ENCODE measurements around the gene POLR2J3. TPM values are rescaled to one million over a fixed set of nuclear protein-coding genes. Genes with fewer than 3 reads are reported as not detected.
"Not testable (repeated sequence)": the region's sequence is repeated elsewhere in the genome, so short reads cannot be mapped to it uniquely, and the experiment has no call there.

POLR2J3 gene
- total RNA-seq, 2 donors from 2014 or later: 6.2 to 10.8 TPM

DNA sequence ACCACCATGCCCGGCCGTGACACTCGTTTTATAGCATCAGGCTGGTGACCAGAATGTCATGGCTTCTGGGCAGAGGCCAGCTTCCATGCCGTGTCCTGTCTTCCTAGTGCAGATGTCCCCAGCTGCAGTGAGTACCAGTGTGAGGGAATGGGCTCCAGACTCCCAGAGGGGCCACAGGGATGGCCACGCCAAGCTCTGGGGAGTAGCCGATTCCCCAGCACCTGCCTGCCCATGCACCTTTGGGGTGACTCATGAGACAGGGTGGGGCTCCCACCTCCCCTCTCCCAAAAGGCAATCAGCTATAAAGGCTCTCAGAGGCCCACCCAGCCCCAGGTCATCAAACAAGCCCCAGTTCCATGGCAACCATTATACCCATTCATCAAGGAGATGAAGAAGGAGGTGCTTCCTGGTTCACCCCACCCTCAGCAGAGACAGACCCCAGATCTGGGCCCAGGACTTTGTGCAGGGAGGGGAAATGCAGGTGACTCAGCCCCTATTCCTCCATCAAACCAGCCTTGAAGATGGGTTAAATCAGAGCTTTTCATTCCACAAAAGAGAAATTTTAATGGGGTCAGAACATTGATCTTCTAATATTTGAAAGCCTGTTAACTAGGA is 21.5 kb downstream of the POLR2J3 start, which contains the start of gene SPDYE2:
Gene SPDYE2 (plus strand): TSS at position 419 of the 615 bp plus-strand sequence. CDS start 2,030 bp downstream, outside the sequence.
- H3K4me3 ChIP-seq; DNase-seq (ENCODE audit: low spot score): not testable (repeated sequence)

GRCh38 chr7:102546353-102546752 is 26.0 kb downstream of the POLR2J3 start:
- not testable (repeated sequence) for DNase-seq (ENCODE audit: low spot score); H3K27ac ChIP-seq

More for the DNA sequence above, 21.5 kb downstream of the POLR2J3 start, which contains the start of gene SPDYE2:
- H3K36me3 ChIP-seq, H3K27me3 ChIP-seq, H3K27ac ChIP-seq, H3K4me1 ChIP-seq, H3K9me3 ChIP-seq: not testable (repeated sequence)

DNA sequence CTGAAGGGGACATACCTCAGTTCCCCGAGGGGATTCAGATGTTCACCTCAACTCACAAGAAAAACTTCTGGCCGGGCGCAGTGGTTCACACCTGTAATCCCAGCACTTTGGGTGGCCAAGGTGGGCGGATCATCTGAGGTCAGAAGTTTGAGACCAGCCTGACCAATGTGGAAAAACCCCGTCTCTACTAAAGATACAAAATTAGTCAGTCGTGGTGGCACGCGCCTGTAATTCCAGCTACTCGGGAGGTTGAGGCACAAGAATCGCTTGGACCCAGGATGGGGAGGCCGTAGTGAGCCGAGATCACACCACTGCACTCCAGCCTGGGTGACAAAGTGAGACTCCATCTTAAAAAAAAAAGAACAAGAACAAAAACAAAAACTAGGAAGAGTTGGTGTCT is 27.1 kb downstream of the POLR2J3 start:
- not testable (repeated sequence) for H3K9me3 ChIP-seq; H3K27ac ChIP-seq; H3K4me1 ChIP-seq; DNase-seq (ENCODE audit: low spot score); H3K4me3 ChIP-seq; H3K36me3 ChIP-seq; H3K27me3 ChIP-seq

More at GRCh38 chr7:102546353-102546752, 26.0 kb downstream of the POLR2J3 start:
- H3K27me3 ChIP-seq, H3K4me1 ChIP-seq, H3K36me3 ChIP-seq, H3K9me3 ChIP-seq, H3K4me3 ChIP-seq: not testable (repeated sequence)

DNA sequence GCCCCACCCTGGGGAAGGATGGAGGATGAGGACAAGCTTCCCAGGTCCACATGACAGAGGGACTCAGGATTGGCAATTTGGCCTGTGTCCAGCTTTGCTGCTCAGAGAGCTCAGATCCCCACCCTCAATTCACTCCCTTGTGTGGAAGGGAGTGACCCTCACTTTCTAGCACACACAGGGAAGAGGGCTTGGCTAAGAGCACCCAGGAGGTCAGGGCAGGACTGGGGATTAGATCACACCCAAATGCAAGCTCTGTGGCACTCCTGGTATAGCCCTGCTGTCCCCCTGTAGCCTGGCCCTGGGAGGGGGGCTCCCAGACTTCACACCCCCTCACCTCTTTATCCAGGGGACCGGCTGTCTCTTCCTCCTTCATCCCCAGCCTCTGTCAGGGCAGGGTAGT is 28.0 kb downstream of the POLR2J3 start:
- H3K36me3 ChIP-seq; H3K4me1 ChIP-seq; H3K4me3 ChIP-seq; H3K9me3 ChIP-seq; DNase-seq (ENCODE audit: low spot score); H3K27ac ChIP-seq; H3K27me3 ChIP-seq: not testable (repeated sequence)

GRCh38 chr7:102543596-102543995 is 28.8 kb downstream of the POLR2J3 start, which contains the start of gene UPK3BL2:
UPK3BL2 (minus strand) TSS chr7:102543696; CDS start chr7:102543636, 60 bp downstream.
- H3K9me3 ChIP-seq; H3K27ac ChIP-seq; H3K27me3 ChIP-seq; H3K4me3 ChIP-seq; H3K4me1 ChIP-seq; DNase-seq (ENCODE audit: low spot score); H3K36me3 ChIP-seq: not testable (repeated sequence)

- DNase-seq (ENCODE audit: low spot score); H3K9me3 ChIP-seq; H3K36me3 ChIP-seq; H3K4me1 ChIP-seq; H3K27me3 ChIP-seq; H3K4me3 ChIP-seq; H3K27ac ChIP-seq: not testable (repeated sequence)
Measured at GRCh38 chr7:102542771-102543170, 29.6 kb downstream of the POLR2J3 start.

GRCh38 chr7:102542083-102542482 is 30.3 kb downstream of the POLR2J3 start:
- H3K4me1 ChIP-seq; H3K4me3 ChIP-seq; DNase-seq (ENCODE audit: low spot score); H3K36me3 ChIP-seq; H3K27ac ChIP-seq; H3K9me3 ChIP-seq; H3K27me3 ChIP-seq: not testable (repeated sequence)

DNA sequence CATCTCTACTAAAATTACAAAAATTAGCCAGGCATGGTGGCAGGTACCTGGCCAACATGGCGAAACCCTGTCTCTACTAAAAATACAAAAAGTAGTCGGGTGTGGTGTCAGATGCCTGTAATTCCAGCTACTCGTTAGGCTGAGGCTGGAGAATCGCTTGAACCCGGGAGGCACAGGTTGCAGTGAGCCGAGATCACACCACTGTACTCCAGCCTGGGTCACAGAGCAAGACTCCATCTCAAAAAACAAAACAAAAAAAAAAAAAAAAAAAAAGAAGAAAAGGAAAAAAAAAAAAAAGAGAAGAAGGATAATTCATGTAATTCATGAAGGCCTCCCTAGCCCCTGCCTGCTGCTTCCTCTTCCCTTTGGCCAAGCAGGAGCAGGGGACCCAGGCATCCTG is 31.8 kb downstream of the POLR2J3 start:
- H3K27me3 ChIP-seq; DNase-seq (ENCODE audit: low spot score); H3K36me3 ChIP-seq; H3K27ac ChIP-seq; H3K4me1 ChIP-seq; H3K9me3 ChIP-seq; H3K4me3 ChIP-seq: not testable (repeated sequence)

DNA sequence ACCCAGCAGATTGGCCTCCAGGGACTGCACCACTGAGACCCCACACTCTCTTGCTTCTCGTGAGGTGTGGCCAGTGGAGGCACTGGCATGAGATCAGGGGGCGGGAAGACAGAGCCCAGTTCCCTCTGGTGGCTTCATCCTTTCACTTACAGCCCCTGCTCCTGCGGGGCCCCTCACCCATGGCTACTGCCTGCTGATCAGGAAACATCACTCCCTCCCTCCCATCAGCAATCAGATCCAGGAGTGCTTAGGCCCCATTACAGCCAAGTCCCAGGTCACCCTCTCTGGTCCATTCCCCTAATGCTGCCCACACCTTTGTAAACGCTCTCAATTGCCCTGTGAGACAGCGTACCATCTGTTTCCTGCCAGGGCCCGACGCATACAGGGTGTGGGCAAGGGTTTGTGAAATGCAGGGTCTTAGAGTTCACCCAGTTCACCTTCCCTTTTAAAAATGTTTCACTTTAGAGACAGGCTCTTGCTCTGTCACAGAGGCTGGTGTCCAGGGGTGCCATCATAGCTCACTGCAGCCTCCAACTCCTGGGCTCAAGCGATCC is 37.2 kb downstream of the POLR2J3 start:
- H3K4me3 ChIP-seq; H3K36me3 ChIP-seq; H3K27me3 ChIP-seq; H3K4me1 ChIP-seq; H3K27ac ChIP-seq; DNase-seq (ENCODE audit: low spot score); H3K9me3 ChIP-seq: not testable (repeated sequence)

DNA sequence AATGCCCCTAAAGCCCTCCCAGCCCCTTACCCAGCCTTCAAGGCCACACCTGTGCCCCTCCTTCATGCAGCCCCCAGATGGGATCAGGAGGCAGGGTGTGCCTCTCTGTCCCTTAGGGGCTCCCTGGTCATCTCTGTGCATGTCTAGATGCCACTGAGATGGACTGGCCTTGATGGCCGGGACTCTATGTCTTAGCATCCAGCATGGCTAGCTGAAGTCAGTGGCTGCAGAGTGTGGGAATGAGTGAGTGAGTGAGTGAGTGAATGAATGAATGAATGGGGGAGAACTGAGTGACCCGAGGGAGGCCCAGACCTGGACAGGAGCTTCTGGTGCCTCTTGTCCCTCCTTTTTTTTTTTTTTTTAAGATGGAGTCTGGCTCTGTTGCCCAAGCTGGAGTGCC is 40.3 kb downstream of the POLR2J3 start:
- not testable (repeated sequence) for H3K36me3 ChIP-seq; H3K4me1 ChIP-seq; DNase-seq (ENCODE audit: low spot score); H3K27me3 ChIP-seq; H3K9me3 ChIP-seq; H3K4me3 ChIP-seq; H3K27ac ChIP-seq

DNA sequence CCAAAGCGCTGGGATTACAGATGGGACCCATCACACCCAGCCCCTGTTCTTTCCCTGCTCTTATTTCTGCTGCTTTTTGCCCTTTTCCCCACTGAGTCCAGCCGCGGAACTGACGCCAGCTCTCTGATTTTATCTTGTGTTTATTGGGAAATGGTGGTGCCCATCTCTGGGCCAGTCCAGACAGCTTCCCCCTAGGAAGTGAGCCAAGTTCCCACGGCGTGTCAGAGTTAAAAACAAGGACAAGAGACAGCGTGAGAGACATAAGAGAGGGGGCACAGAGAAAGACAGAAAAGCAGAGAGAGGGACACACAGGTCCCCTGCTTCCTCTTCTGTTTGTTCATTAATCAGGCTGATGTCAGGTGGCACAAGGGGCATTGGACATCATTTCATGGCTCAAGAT is 40.8 kb downstream of the POLR2J3 start:
- not testable (repeated sequence) for H3K36me3 ChIP-seq; H3K9me3 ChIP-seq; H3K4me3 ChIP-seq; H3K27ac ChIP-seq; H3K4me1 ChIP-seq; H3K27me3 ChIP-seq; DNase-seq (ENCODE audit: low spot score)

GRCh38 chr7:102527822-102528793 is 44.3 kb downstream of the POLR2J3 start:
- not testable (repeated sequence) for H3K4me1 ChIP-seq; H3K27ac ChIP-seq; H3K9me3 ChIP-seq; H3K4me3 ChIP-seq; H3K36me3 ChIP-seq; H3K27me3 ChIP-seq; DNase-seq (ENCODE audit: low spot score)

GRCh38 chr7:102527182-102527581 is 45.2 kb downstream of the POLR2J3 start:
- H3K36me3 ChIP-seq: not testable (repeated sequence)

GRCh38 chr7:102524803-102525202 is 47.6 kb downstream of the POLR2J3 start:
- H3K36me3 ChIP-seq; DNase-seq (ENCODE audit: low spot score): not testable (repeated sequence)

More at GRCh38 chr7:102527182-102527581, 45.2 kb downstream of the POLR2J3 start:
- not testable (repeated sequence) for H3K4me1 ChIP-seq; H3K9me3 ChIP-seq; H3K27ac ChIP-seq; DNase-seq (ENCODE audit: low spot score); H3K4me3 ChIP-seq; H3K27me3 ChIP-seq

More at GRCh38 chr7:102524803-102525202, 47.6 kb downstream of the POLR2J3 start:
- H3K4me3 ChIP-seq, H3K27ac ChIP-seq, H3K9me3 ChIP-seq, H3K4me1 ChIP-seq, H3K27me3 ChIP-seq: not testable (repeated sequence)

All from right atrium auricular region (tissue), 2 donors.